Fibroblast of lung (primary cell): ENCODE results near the gene LAPTM4A. TPM values are rescaled to one million over a fixed set of nuclear protein-coding genes. Genes with fewer than 3 reads are reported as not detected.

Source experiments
- DNase-seq, 2 donors: peaks; one replicate each; pipeline versions ENCODE4 v3.0.0 to v3.0.0-alpha.2; 2010; ENCODE audit warnings: low read depth in 2 of 2
- H2AFZ ChIP-seq: 2 replicates; pipeline ENCODE4 v1.5.1; 2012; ENCODE audit warnings: low read length, control low read depth, inconsistent platforms
- H3K27ac ChIP-seq: 2 replicates; pipeline ENCODE4 v1.5.1; 2011; ENCODE audit warnings: low read length, control low read depth; ENCODE audit not compliant: insufficient read depth
- H3K27me3 ChIP-seq: 2 replicates; pipeline ENCODE4 v1.5.1; 2011; ENCODE audit warnings: mild to moderate bottlenecking, low read length; ENCODE audit not compliant: control insufficient read depth, insufficient read depth
- H3K36me3 ChIP-seq: 2 replicates; pipeline ENCODE4 v1.5.1; 2011; ENCODE audit warnings: low read length; ENCODE audit not compliant: control insufficient read depth, insufficient read depth
- H3K4me1 ChIP-seq: 2 replicates; pipeline ENCODE4 v1.5.1; 2011; ENCODE audit warnings: low read length; ENCODE audit not compliant: control insufficient read depth, insufficient read depth; ENCODE audit errors: extremely low read depth
- H3K4me2 ChIP-seq: 2 replicates; pipeline ENCODE4 v1.5.1; 2011; ENCODE audit warnings: low read length, control low read depth; ENCODE audit not compliant: insufficient read depth; ENCODE audit errors: extremely low read depth
- H3K4me3 ChIP-seq, 4 experiments: fragments of 200-600 bp in 1 of 4; sonication (generic) in 1 of 4; replicated peaks in 1 of 4; 2 replicates each; pipeline ENCODE4 v1.5.1; 2011 to 2016; ENCODE audit warnings: low read length in 4 of 4, low read depth in 3 of 4, mild to moderate bottlenecking in 3 of 4, control low read depth in 2 of 4, inconsistent platforms in 1 of 4, mixed read lengths in 1 of 4; ENCODE audit not compliant: insufficient read depth in 1 of 4; ENCODE audit errors: control extremely low read depth in 1 of 4
- H3K79me2 ChIP-seq: 2 replicates; pipeline ENCODE4 v1.5.1; 2012; ENCODE audit warnings: mild to moderate bottlenecking, low read length, inconsistent platforms; ENCODE audit not compliant: control insufficient read depth, insufficient read depth
- H3K9ac ChIP-seq: 2 replicates; pipeline ENCODE4 v1.5.1; 2011; ENCODE audit warnings: mild to moderate bottlenecking, low read length, control low read depth; ENCODE audit not compliant: insufficient read depth
- H3K9me3 ChIP-seq: 2 replicates; pipeline ENCODE4 v1.5.1; 2012; ENCODE audit warnings: low read depth, low read length; ENCODE audit not compliant: control insufficient read depth, insufficient read depth
- H4K20me1 ChIP-seq: 2 replicates; pipeline ENCODE4 v1.5.1; 2011; ENCODE audit warnings: low read length; ENCODE audit not compliant: control insufficient read depth, insufficient read depth; ENCODE audit errors: extremely low read depth
- EZH2 ChIP-seq: IDR thresholded peaks from 2 replicates; pipeline ENCODE4 v1.5.1; 2012; ENCODE audit warnings: low read length, control low read depth, mild to moderate bottlenecking; ENCODE audit errors: missing control alignments
- polyA plus RNA-seq, 2 donors: library from polyadenylated mRNA; depleted of rRNA in 1 of 2; stranded (reverse) in 1 of 2; unstranded in 1 of 2; fragments of >200 nt; gene quantifications; 2 replicates each; pipeline ENCODE4 v1.2.1, GENCODE V29; 2011 to 2012; ENCODE audit warnings: missing spikeins in 1 of 2
- total RNA-seq: library from RNA; depleted of rRNA; stranded (reverse); fragments of >200 nt; gene quantifications from 2 replicates; pipeline ENCODE4 v1.2.1, GENCODE V29; 2014
- TF ChIP-seq, protein P1 (sequence below), 2 donors: IDR thresholded peaks in 1 of 2; conservative IDR thresholded peaks in 1 of 2; 1 replicate in 1 of 2; 2 replicates in 1 of 2; pipeline ENCODE4 v1.5.1; 2011 to 2012; ENCODE audit warnings: low read length in 2 of 2, control low read depth in 1 of 2, inconsistent platforms in 1 of 2, low read depth in 1 of 2, mild to moderate bottlenecking in 1 of 2

The LAPTM4A gene
- total and polyA plus RNA-seq, 2 donors (not counting 1 experiment from before 2014, with no cell fraction given) = 193 to 1,101 TPM

DNA sequence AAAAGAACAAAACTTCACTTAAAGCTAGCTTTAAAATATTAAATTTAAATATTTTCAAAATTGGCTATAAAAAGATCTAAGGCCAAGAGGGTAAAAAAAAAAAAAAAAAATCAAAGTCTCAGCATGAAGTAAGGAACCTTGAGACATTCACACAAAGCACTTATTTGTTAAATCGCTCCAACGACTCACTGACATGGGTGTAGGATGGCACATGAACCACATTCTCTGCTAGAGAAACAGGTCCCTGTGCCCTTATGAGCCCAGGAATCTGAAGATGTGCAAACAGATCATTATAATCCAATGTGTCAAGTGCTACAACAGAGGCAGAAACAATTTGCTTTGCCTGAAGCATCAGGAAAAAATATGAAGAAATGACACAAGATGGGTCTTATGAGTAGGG is 13.8 kb downstream of the LAPTM4A start:
- no peak overlapping the region for H2AFZ ChIP-seq
- H3K4me2 ChIP-seq = no peak overlapping the region
- no peak overlapping the region for H3K27ac ChIP-seq
- H3K79me2 ChIP-seq = peaks cover 41% of the 10 kb centered on the region
- no peaks in the 10 kb centered on the region for H4K20me1 ChIP-seq
- H3K4me3 ChIP-seq = no peak overlapping the region
- peaks cover 20% of the 10 kb centered on the region for H3K36me3 ChIP-seq
- no peaks in the 10 kb centered on the region for H3K27me3 ChIP-seq
- H3K9me3 ChIP-seq = no peaks in the 10 kb centered on the region
- H3K4me1 ChIP-seq = no peaks in the 10 kb centered on the region
- TF ChIP-seq, protein P1, sequence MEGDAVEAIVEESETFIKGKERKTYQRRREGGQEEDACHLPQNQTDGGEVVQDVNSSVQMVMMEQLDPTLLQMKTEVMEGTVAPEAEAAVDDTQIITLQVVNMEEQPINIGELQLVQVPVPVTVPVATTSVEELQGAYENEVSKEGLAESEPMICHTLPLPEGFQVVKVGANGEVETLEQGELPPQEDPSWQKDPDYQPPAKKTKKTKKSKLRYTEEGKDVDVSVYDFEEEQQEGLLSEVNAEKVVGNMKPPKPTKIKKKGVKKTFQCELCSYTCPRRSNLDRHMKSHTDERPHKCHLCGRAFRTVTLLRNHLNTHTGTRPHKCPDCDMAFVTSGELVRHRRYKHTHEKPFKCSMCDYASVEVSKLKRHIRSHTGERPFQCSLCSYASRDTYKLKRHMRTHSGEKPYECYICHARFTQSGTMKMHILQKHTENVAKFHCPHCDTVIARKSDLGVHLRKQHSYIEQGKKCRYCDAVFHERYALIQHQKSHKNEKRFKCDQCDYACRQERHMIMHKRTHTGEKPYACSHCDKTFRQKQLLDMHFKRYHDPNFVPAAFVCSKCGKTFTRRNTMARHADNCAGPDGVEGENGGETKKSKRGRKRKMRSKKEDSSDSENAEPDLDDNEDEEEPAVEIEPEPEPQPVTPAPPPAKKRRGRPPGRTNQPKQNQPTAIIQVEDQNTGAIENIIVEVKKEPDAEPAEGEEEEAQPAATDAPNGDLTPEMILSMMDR (conservative IDR thresholded peaks at IDR 0.05 in 1 of 2, IDR thresholded peaks at IDR 0.05 in 1 of 2; ENCODE audit: low read depth in 1 of 2, low read length in 2 of 2) = no peak
- no peak for TF ChIP-seq EZH2
- no peak for DNase-seq
- H3K9ac ChIP-seq = no peak overlapping the region

DNA sequence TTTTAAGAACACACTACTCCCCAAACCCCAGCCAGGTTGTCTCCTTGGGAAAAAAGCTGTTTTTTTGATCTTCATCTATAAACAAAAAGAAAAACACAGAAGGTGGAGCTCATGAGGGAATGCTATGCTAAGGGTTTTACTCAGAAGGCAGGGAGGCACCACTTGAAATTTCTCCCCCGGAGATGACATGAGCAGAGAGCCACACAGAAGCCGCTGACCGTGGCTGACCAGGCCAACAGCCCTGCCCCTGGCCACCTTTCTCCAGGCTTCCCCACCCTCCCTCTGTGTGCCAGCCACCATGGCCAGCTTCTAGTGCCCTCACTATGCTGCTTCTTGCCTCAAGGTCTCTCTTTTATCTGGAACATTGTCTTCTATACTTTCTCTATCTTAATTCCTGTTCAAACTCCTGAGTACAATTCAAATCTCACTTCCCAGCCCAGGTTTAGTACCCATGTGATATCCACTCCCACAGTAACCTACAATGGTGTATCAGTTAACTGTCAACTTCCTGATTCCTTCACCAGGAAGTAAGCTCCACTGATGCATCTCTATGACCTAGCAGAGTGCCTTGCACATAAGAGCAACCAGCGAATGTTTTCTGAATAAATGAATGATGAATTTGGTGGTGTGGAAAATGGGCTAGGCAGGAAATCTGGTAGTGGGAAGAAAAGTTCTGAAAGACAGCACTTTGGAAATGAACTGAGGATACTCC is 15.3 kb downstream of the LAPTM4A start:
- Histone ChIP-seq H3K27me3 (no peaks in the 10 kb centered on the region), H3K9me3 (no peaks in the 10 kb centered on the region), H3K4me1 (no peaks in the 10 kb centered on the region), H3K79me2 (peaks cover 27% of the 10 kb centered on the region), H3K4me3 (no peak overlapping the region), H4K20me1 (no peaks in the 10 kb centered on the region), H3K36me3 (peaks cover 24% of the 10 kb centered on the region), H2AFZ (no peak overlapping the region), H3K27ac (no peak overlapping the region), H3K4me2 (no peak overlapping the region), H3K9ac (no peak overlapping the region)
- TF ChIP-seq EZH2 = no peak
- TF ChIP-seq, protein P1 (conservative IDR thresholded peaks at IDR 0.05 in 1 of 2, IDR thresholded peaks at IDR 0.05 in 1 of 2; ENCODE audit: low read depth in 1 of 2, low read length in 2 of 2) = no peak
- DNase-seq = no peak

DNA sequence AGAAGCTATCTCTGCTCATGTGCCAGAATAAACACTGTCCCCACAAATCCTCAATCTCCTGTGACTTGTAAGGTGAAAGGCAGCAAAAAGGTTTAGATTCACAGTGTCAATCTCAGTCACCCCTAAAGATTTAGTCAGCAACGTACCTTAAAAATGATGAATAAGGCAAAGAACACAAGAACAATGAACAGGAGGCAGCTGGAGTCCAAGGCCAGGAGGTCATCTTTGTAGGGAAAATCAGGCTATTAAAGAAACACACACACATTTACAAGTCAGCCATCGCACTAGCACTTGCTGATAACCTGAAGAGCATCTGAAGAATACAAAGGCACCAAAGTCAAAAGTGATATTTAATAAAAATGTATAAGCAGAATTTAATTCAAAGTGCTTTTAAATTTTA is 16.6 kb downstream of the LAPTM4A start:
- H3K9ac ChIP-seq = no peak overlapping the region
- H3K4me1 ChIP-seq = no peaks in the 10 kb centered on the region
- no peaks in the 10 kb centered on the region for H3K9me3 ChIP-seq
- H3K27ac ChIP-seq = no peak overlapping the region
- TF ChIP-seq, protein P1 (conservative IDR thresholded peaks at IDR 0.05 in 1 of 2, IDR thresholded peaks at IDR 0.05 in 1 of 2; ENCODE audit: low read depth in 1 of 2, low read length in 2 of 2) = no peak
- TF ChIP-seq EZH2 = no peak
- no peaks in the 10 kb centered on the region for H3K27me3 ChIP-seq
- peaks cover 26% of the 10 kb centered on the region for H3K36me3 ChIP-seq
- H3K4me3 ChIP-seq = no peak overlapping the region
- H3K79me2 ChIP-seq = peaks cover 20% of the 10 kb centered on the region
- no peaks in the 10 kb centered on the region for H4K20me1 ChIP-seq
- H3K4me2 ChIP-seq = no peak overlapping the region
- DNase-seq = no peak
- H2AFZ ChIP-seq = no peak overlapping the region
